K562 (cell line): ENCODE results near the gene GALNT18. TPM values are rescaled to one million over a fixed set of nuclear protein-coding genes. Genes with fewer than 3 reads are reported as not detected.

Experiments
- ATAC-seq: fragments of 200-7000 bp; cut with Tn5 transposase; 3 replicates; pipeline ENCODE4 v1.9.1; 2020; ENCODE audit warnings: moderate library complexity
- BruUV-seq: library from RNA; stranded (reverse); fragments of 400-500 nt; replicated peaks from 2 replicates; lab custom pipeline; 2021; lab: Mats Ljungman, UMichigan
- CTCF ChIA-PET: fragments of 300-600 bp; formaldehyde crosslinking; extraction: SDS; loops from one replicate; lab custom pipeline; 2021; ENCODE audit warnings: low intra/inter-chr PET ratio; lab: Yijun Ruan, JAX
- POLR2A ChIA-PET: fragments of 300-600, 350-650 bp; sonication (Branson Sonifier 250); formaldehyde crosslinking; extraction: SDS; loops from one replicate; lab custom pipeline; 2021; ENCODE audit warnings: antibody characterized with exemption, inconsistent platforms; lab: Yijun Ruan, JAX
- DNase-seq, 4 experiments: peaks; one replicate each; pipeline versions ENCODE4 v3.0.0 to v3.0.0-alpha.2; 2011 to 2018; ENCODE audit warnings: low spot score in 3 of 4, mixed read lengths in 3 of 4; ENCODE audit errors: extremely low read depth in 1 of 4
- FAIRE-seq: peaks from 2 replicates; lab custom pipeline; 2011; peaks lifted over from hg19 to GRCh38; lab: Jason Lieb, UNC
- H2AFZ ChIP-seq: 2 replicates; pipeline ENCODE4 v1.6.0; 2011; ENCODE audit warnings: low read depth, low read length, control low read depth, inconsistent platforms
- H3K27ac ChIP-seq: fragments of 200-600 bp; 3 replicates; pipeline ENCODE4 v1.8.0; 2011; ENCODE audit warnings: low read depth, mild to moderate bottlenecking, control low read depth, inconsistent platforms, low read length, moderate library complexity, mixed read lengths; ENCODE audit errors: extremely low read depth
- H3K27me3 ChIP-seq, 2 experiments: fragments of 300-600 bp in 1 of 2; 2 replicates in 1 of 2; 3 replicates in 1 of 2; pipeline versions ENCODE4 v1.6.0 to v1.8.0; 2011; ENCODE audit warnings: inconsistent platforms in 2 of 2, low read length in 2 of 2, mild to moderate bottlenecking in 1 of 2, mixed read lengths in 1 of 2, moderate library complexity in 1 of 2; ENCODE audit not compliant: control insufficient read depth in 2 of 2, insufficient read depth in 2 of 2
- H3K36me3 ChIP-seq: fragments of 300-600 bp; 3 replicates; pipeline ENCODE4 v1.8.0; 2011; ENCODE audit warnings: mild to moderate bottlenecking, low read length, inconsistent platforms; ENCODE audit not compliant: control insufficient read depth, insufficient read depth
- H3K4me1 ChIP-seq, 2 experiments: fragments of 200-600 bp in 1 of 2; replicated peaks in 1 of 2; 2 replicates in 1 of 2; 3 replicates in 1 of 2; pipeline versions ENCODE4 v1.5.1 to v1.8.0; 2011; ENCODE audit warnings: inconsistent platforms in 2 of 2, low read length in 2 of 2, mild to moderate bottlenecking in 1 of 2, mixed read lengths in 1 of 2, moderate library complexity in 1 of 2; ENCODE audit not compliant: control insufficient read depth in 2 of 2, insufficient read depth in 2 of 2
- H3K4me2 ChIP-seq: 2 replicates; pipeline ENCODE4 v1.6.1; 2011; ENCODE audit warnings: low read length, control low read depth, inconsistent platforms, mixed read lengths; ENCODE audit not compliant: insufficient read depth
- H3K4me3 ChIP-seq: fragments of 200-600 bp; sonication (generic), shearing (Covaris generic); 2 replicates; pipeline ENCODE4 v1.5.1; 2016; ENCODE audit warnings: control low read depth, inconsistent platforms
- H3K79me2 ChIP-seq: fragments of 200-600 bp; 3 replicates; pipeline ENCODE4 v1.8.0; 2011; ENCODE audit warnings: low read length, inconsistent platforms; ENCODE audit not compliant: control insufficient read depth, insufficient read depth
- H3K9ac ChIP-seq, 2 experiments: 2 replicates each; pipeline versions ENCODE4 v1.6.0 to v1.6.1; 2011; ENCODE audit warnings: low read depth in 2 of 2, low read length in 2 of 2, control low read depth in 1 of 2, inconsistent platforms in 1 of 2, mild to moderate bottlenecking in 1 of 2, mixed read lengths in 1 of 2; ENCODE audit not compliant: insufficient read depth in 1 of 2
- H3K9me1 ChIP-seq: one replicate; pipeline ENCODE4 v1.6.0; 2011; ENCODE audit warnings: inconsistent platforms, mild to moderate bottlenecking, low read length, moderate library complexity; ENCODE audit not compliant: control insufficient read depth, insufficient read depth
- H3K9me3 ChIP-seq: replicated peaks from 2 replicates; pipeline ENCODE4 v1.5.1; 2011; ENCODE audit warnings: low read depth, low read length, inconsistent platforms; ENCODE audit not compliant: control insufficient read depth, insufficient read depth
- H4K20me1 ChIP-seq: replicated peaks from 2 replicates; pipeline ENCODE4 v1.6.1; 2011; ENCODE audit warnings: low read length, inconsistent platforms, mixed read lengths; ENCODE audit not compliant: control insufficient read depth, insufficient read depth
- GMEB1 ChIP-seq: fragments of 250-450 bp; sonication (Bioruptor Pico); IDR thresholded peaks from 2 replicates; pipeline ENCODE4 v1.4.0; 2020; ENCODE audit warnings: mild to moderate bottlenecking
- HDAC2 ChIP-seq: fragments of 450-650 bp; IDR thresholded peaks from 2 replicates; pipeline ENCODE4 v1.6.1; 2016; ENCODE audit warnings: mild to moderate bottlenecking
- KAT7 ChIP-seq: sonication (generic); formaldehyde crosslinking; IDR thresholded peaks from 2 replicates; pipeline ENCODE4 v1.8.0; 2022; ENCODE audit warnings: missing genetic modification reagents, mild to moderate bottlenecking, borderline replicate concordance
- MTA3 ChIP-seq: fragments of 450-650 bp; formaldehyde crosslinking; IDR thresholded peaks from 2 replicates; pipeline ENCODE4 v1.6.1; 2017; ENCODE audit warnings: mild to moderate bottlenecking, borderline replicate concordance
- PBX2 ChIP-seq, 2 experiments: IDR thresholded peaks in 1 of 2; conservative IDR thresholded peaks in 1 of 2; 2 replicates each; pipeline ENCODE4 v1.6.1; 2016; ENCODE audit warnings: low read depth in 2 of 2, mild to moderate bottlenecking in 1 of 2, missing compliant biosample characterization in 1 of 2, missing genetic modification characterization in 1 of 2, moderate library complexity in 1 of 2
- PML ChIP-seq: IDR thresholded peaks from 2 replicates; pipeline ENCODE4 v1.6.1; 2012; ENCODE audit warnings: low read length, inconsistent platforms
- PTTG1 ChIP-seq: fragments of 450-650 bp; IDR thresholded peaks from 2 replicates; pipeline ENCODE4 v1.6.1; 2016; ENCODE audit warnings: low read depth, mild to moderate bottlenecking, missing genetic modification characterization, missing compliant biosample characterization
- PYGO2 ChIP-seq: fragments of 450-650 bp; IDR thresholded peaks from 2 replicates; pipeline ENCODE4 v1.6.1; 2016; ENCODE audit warnings: mild to moderate bottlenecking, missing genetic modification characterization, moderate library complexity, missing compliant biosample characterization
- SREBF1 ChIP-seq: fragments of 150-350 bp; IDR thresholded peaks from 2 replicates; pipeline ENCODE4 v1.6.1; 2014; ENCODE audit warnings: antibody characterized with exemption, low read depth, low read length, borderline replicate concordance
- WGBS: fragments of 100-300 bp; shearing (Covaris generic); methylation state at CpG from one replicate; pipeline ENCODE4 v1.1.6; 2016; ENCODE audit warnings: low coverage, mixed read lengths; ENCODE audit not compliant: insufficient coverage; ENCODE audit errors: missing lambda C conversion rate; 5-methylcytosine and 5-hydroxymethylcytosine counted together
- in situ Hi-C: fragments of 300-500 bp; cut with MboI; formaldehyde crosslinking; loops from 4 replicates; pipeline ENCODE4 v1.15.0; 2018; ENCODE audit warnings: inconsistent platforms, mixed read lengths
- intact Hi-C: fragments of 100-400 bp; cut with micrococcal nuclease; formaldehyde crosslinking; loops from 2 replicates; pipeline ENCODE4 v1.14.2; 2022
- polyA plus RNA-seq, 8 experiments: library from polyadenylated mRNA; depleted of rRNA in 4 of 8; stranded (reverse) in 5 of 8; unstranded in 3 of 8; fragments of >200 nt; fragmentation: Nextera tagmentation in 2 of 8; fragmentation: Illumina TruSeq in 1 of 8; extraction: Ambion mirVana in 2 of 8; extraction: Trizol in 1 of 8; gene quantifications; 2 replicates each; pipeline versions ENCODE4 v1.2.1 to v1.2.3, GENCODE V29; 2011 to 2014; ENCODE audit warnings: inconsistent platforms in 1 of 8, missing spikeins in 1 of 8
- total RNA-seq, 7 experiments: library from RNA; depleted of rRNA in 6 of 7; stranded (reverse); fragments of >200 nt in 6 of 7; fragmentation: Illumina TruSeq in 2 of 7; extraction: Trizol in 2 of 7; gene quantifications; 2 replicates each; pipeline versions ENCODE4 v1.2.1 to v1.2.3, GENCODE V29; 2011 to 2021; ENCODE audit warnings: low replicate concordance in 1 of 7
- TF ChIP-seq, protein P1 (sequence below): fragments of 250-450 bp; sonication (Bioruptor Pico); IDR thresholded peaks from 2 replicates; pipeline ENCODE4 v1.8.0; 2022; ENCODE audit warnings: inconsistent platforms

The GALNT18 gene
- total and polyA plus RNA-seq, 9 of the 15 experiments (the other 6 are each of a cell fraction or from before 2014, with no cell fraction given): not detected

GRCh38 chr11:11491014-11491413 is 130.8 kb downstream of the GALNT18 start:
- no peak for DNase-seq
- intact Hi-C loops (no loop called here), in situ Hi-C loops (no loop called here)
- H3K27ac ChIP-seq: no peak overlapping the region
- H3K9me1 ChIP-seq: no peaks in the 10 kb centered on the region
- H3K79me2 ChIP-seq: no peaks in the 10 kb centered on the region
- FAIRE-seq: no peak
- no peaks in the 10 kb centered on the region for H4K20me1 ChIP-seq
- BruUV-seq: no TSS peak
- TF ChIP-seq MTA3: no peak
- no peak for TF ChIP-seq PML
- no peak for TF ChIP-seq PBX2 (CRISPR knock-in tag; IDR thresholded peaks at IDR 0.05; ENCODE audit: low read depth)
- TF ChIP-seq PBX2 (tag; conservative IDR thresholded peaks at IDR 0.05; ENCODE audit: low read depth): no peak
- no peak for TF ChIP-seq PYGO2 (tag)
- TF ChIP-seq, protein P1, sequence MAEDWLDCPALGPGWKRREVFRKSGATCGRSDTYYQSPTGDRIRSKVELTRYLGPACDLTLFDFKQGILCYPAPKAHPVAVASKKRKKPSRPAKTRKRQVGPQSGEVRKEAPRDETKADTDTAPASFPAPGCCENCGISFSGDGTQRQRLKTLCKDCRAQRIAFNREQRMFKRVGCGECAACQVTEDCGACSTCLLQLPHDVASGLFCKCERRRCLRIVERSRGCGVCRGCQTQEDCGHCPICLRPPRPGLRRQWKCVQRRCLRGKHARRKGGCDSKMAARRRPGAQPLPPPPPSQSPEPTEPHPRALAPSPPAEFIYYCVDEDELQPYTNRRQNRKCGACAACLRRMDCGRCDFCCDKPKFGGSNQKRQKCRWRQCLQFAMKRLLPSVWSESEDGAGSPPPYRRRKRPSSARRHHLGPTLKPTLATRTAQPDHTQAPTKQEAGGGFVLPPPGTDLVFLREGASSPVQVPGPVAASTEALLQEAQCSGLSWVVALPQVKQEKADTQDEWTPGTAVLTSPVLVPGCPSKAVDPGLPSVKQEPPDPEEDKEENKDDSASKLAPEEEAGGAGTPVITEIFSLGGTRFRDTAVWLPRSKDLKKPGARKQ: no peak
- TF ChIP-seq PTTG1 (tag): no peak
- no peak for TF ChIP-seq GMEB1 (CRISPR knock-in tag)
- TF ChIP-seq HDAC2: no peak
- TF ChIP-seq SREBF1: no peak
- TF ChIP-seq KAT7 (CRISPR knock-in tag): no peak
- H3K9ac ChIP-seq: no peak overlapping the region
- H3K4me3 ChIP-seq: no peak overlapping the region
- 0% methylated on average over 2 of the region's 2 CpGs for WGBS
- ChIA-PET POLR2A (no interaction called here), CTCF (no interaction called here)
- peaks cover 0 to 4% of the 10 kb centered on the region in 2 experiments; a peak in 1 of 5 replicates for H3K27me3 ChIP-seq
- ATAC-seq: no peak
- H2AFZ ChIP-seq: no peak overlapping the region
- no peaks in the 10 kb centered on the region for H3K36me3 ChIP-seq
- H3K4me2 ChIP-seq: no peak overlapping the region
- no peaks in the 10 kb centered on the region for H3K4me1 ChIP-seq
- H3K9me3 ChIP-seq: no peaks in the 10 kb centered on the region
